Measurements from ENCODE around the gene MRNIP.

MRNIP gene

GRCh38 chr5:179874536-179875292, 16.1 kb upstream of the MRNIP start:
- DNase-seq (ENCODE audit: low read depth in 1 of 2, low spot score in 1 of 2): no peak
- Histone ChIP-seq H3K4me3 (replicated peaks; ENCODE audit: insufficient read depth, low read length) (no peak overlapping the region), H3K27ac (replicated peaks) (no peak overlapping the region), H3K27me3 (ENCODE audit: insufficient read depth, poor library complexity, severe bottlenecking) (no peaks in the 10 kb centered on the region)
- TF ChIP-seq SPI1 (IDR thresholded peaks at IDR 0.05; ENCODE audit: borderline replicate concordance, low read depth) (no peak), REST (IDR thresholded peaks at IDR 0.05; ENCODE audit: insufficient replicate concordance, low read depth) (no peak), GABPA (IDR thresholded peaks at IDR 0.05; ENCODE audit: low read depth) (no peak), POLR2AphosphoS5 (IDR thresholded peaks at IDR 0.05; ENCODE audit: low read depth) (no peak)
- TF ChIP-seq, protein P1, sequence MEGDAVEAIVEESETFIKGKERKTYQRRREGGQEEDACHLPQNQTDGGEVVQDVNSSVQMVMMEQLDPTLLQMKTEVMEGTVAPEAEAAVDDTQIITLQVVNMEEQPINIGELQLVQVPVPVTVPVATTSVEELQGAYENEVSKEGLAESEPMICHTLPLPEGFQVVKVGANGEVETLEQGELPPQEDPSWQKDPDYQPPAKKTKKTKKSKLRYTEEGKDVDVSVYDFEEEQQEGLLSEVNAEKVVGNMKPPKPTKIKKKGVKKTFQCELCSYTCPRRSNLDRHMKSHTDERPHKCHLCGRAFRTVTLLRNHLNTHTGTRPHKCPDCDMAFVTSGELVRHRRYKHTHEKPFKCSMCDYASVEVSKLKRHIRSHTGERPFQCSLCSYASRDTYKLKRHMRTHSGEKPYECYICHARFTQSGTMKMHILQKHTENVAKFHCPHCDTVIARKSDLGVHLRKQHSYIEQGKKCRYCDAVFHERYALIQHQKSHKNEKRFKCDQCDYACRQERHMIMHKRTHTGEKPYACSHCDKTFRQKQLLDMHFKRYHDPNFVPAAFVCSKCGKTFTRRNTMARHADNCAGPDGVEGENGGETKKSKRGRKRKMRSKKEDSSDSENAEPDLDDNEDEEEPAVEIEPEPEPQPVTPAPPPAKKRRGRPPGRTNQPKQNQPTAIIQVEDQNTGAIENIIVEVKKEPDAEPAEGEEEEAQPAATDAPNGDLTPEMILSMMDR (IDR thresholded peaks at IDR 0.05; ENCODE audit: insufficient read depth, low read length): no peak

DNA sequence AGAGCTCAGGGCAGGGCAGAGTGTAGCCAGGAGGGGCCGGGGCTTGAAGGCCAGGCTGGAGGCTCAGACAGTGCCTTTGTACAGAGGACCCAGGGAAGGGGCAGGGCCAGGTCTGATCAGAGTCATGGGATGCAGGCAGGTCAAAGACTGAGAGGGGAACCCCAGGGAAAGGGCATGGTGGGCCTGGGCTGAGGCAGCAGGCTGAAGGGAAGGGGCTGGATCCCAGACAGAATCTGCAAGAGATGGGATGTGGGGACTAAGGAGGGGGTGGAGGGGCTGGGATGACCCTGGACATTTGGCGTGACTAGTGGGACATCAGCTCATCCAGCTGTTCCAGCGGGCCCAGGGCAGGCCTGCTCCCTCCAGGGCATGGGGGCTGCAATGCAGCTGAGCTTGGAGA, 15.5 kb upstream of the MRNIP start:
- Histone ChIP-seq H3K27me3 (ENCODE audit: insufficient read depth, poor library complexity, severe bottlenecking) (no peaks in the 10 kb centered on the region), H3K4me3 (replicated peaks; ENCODE audit: insufficient read depth, low read length) (no peak overlapping the region), H3K27ac (replicated peaks) (no peak overlapping the region)
- DNase-seq (ENCODE audit: low read depth in 1 of 2, low spot score in 1 of 2): no peak
- no peak for TF ChIP-seq POLR2AphosphoS5 (IDR thresholded peaks at IDR 0.05; ENCODE audit: low read depth)
- TF ChIP-seq GABPA (IDR thresholded peaks at IDR 0.05; ENCODE audit: low read depth): no peak
- TF ChIP-seq REST (IDR thresholded peaks at IDR 0.05; ENCODE audit: insufficient replicate concordance, low read depth): no peak
- TF ChIP-seq SPI1 (IDR thresholded peaks at IDR 0.05; ENCODE audit: borderline replicate concordance, low read depth): no peak
- TF ChIP-seq, protein P1 (IDR thresholded peaks at IDR 0.05; ENCODE audit: insufficient read depth, low read length): no peak

DNA sequence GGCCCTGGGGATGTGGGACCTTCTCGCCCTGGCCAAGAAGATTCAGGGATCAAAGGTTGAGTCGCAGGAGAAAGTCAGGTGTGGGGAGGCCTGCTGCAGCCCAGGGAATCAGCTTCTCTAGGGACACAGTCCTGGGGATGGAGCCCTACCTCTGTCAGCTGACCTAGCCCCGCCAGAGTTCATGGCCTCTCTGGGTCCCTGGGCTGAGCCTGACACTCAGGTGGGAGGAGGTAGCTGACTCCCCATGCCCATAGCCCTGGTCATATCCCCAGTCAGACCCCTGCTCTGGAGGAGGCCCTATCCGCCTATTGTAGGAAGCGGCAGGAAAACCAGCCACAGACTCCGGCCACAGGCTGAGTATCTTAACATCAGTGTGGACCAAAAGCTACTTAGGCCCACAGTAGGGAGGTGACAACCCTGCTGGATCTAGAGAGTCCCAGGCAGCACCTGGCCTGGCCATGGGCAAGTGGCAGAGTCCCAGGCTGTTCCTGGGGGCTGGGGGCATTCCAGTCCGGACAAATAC, 15.0 kb upstream of the MRNIP start:
- no peak for DNase-seq (ENCODE audit: low read depth in 1 of 2, low spot score in 1 of 2)
- no peaks in the 10 kb centered on the region for H3K27me3 ChIP-seq (ENCODE audit: insufficient read depth, poor library complexity, severe bottlenecking)
- H3K4me3 ChIP-seq (replicated peaks; ENCODE audit: insufficient read depth, low read length): no peak overlapping the region
- no peak for TF ChIP-seq SPI1 (IDR thresholded peaks at IDR 0.05; ENCODE audit: borderline replicate concordance, low read depth)
- H3K27ac ChIP-seq (replicated peaks): no peak overlapping the region

DNA sequence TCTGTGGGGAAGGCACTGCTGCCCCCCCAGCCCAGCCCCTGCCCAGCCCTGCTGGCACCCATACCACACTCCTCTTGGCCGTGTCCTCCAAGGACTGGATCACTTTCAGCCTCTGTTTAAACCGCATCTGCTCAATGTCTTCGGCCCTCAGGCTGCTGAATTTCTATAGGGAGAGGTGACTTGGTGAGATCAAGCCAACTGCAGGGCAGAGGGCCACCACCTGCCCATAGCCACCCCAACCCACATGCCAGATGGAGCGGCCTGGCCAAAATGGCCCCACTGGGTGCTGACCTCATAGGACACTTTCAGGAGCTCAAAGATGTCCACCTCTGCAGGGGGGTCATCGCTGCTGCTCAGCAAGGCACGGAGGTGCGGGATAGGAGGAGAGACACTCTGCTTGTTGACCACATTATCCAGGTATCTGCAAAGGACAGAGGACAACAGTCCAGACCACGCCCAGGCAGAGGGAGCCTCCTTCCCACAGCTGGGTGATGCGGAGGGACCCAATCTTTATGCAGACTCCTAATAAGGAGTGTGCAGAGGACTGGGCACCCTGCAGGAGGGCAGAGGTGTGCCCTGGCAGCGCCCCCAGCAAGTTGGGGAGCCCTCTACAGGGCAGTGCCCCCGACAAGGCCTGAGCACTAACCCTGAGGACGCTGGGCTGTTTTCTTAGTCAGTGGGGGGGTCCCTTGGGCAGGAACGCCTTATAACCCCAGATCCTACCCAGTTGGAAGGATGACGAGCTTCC, 14.4 kb upstream of the MRNIP start:
- no peaks in the 10 kb centered on the region for H3K27me3 ChIP-seq (ENCODE audit: insufficient read depth, poor library complexity, severe bottlenecking)
- DNase-seq (ENCODE audit: low read depth in 1 of 2, low spot score in 1 of 2): no peak
- H3K27ac ChIP-seq (replicated peaks): no peak overlapping the region
- TF ChIP-seq REST (IDR thresholded peaks at IDR 0.05; ENCODE audit: insufficient replicate concordance, low read depth) (no peak), SPI1 (IDR thresholded peaks at IDR 0.05; ENCODE audit: borderline replicate concordance, low read depth) (no peak), POLR2AphosphoS5 (IDR thresholded peaks at IDR 0.05; ENCODE audit: low read depth) (no peak; the same call in 1 of the 2 replicates), GABPA (IDR thresholded peaks at IDR 0.05; ENCODE audit: low read depth) (no peak)
- TF ChIP-seq, protein P1 (IDR thresholded peaks at IDR 0.05; ENCODE audit: insufficient read depth, low read length): no peak
- H3K4me3 ChIP-seq (replicated peaks; ENCODE audit: insufficient read depth, low read length): no peak overlapping the region

Data from HL-60 (cell line).